Common myeloid progenitor, CD34-positive (primary cell): ENCODE results near the gene STK17B. TPM values are rescaled to one million over a fixed set of nuclear protein-coding genes. Genes with fewer than 3 reads are reported as not detected.

Source experiments
- CTCF ChIA-PET: fragments of 350-600 bp; sonication (Branson Sonifier 250); formaldehyde crosslinking; loops from one replicate; lab custom pipeline; 2021; ENCODE audit warnings: antibody characterized with exemption; lab: Charles Lee
- POLR2A ChIA-PET: fragments of 350-600 bp; sonication (Branson Sonifier 250); formaldehyde crosslinking; loops from one replicate; lab custom pipeline; 2021; ENCODE audit warnings: antibody characterized with exemption; lab: Charles Lee
- DNase-seq, 3 donors: peaks; one replicate each; pipeline versions ENCODE4 v3.0.0 to v3.0.0-alpha.2; 2013
- H3K27ac ChIP-seq, 2 experiments: 1 replicate in 1 of 2; 2 replicates in 1 of 2; pipeline ENCODE4 v1.7.0; 2013; ENCODE audit warnings: inconsistent platforms in 2 of 2, low read length in 2 of 2, mild to moderate bottlenecking in 2 of 2, low read depth in 1 of 2, moderate library complexity in 1 of 2; ENCODE audit not compliant: severe bottlenecking in 2 of 2, insufficient read depth in 1 of 2, poor library complexity in 1 of 2
- H3K27me3 ChIP-seq, 5 experiments: replicated peaks in 2 of 5; 1 replicate in 3 of 5; 2 replicates in 2 of 5; pipeline versions ENCODE4 v1.6.1 to v1.7.0; 2013; ENCODE audit warnings: low read length in 4 of 5, mild to moderate bottlenecking in 2 of 5, moderate library complexity in 2 of 5, inconsistent platforms in 1 of 5; ENCODE audit not compliant: insufficient read depth in 5 of 5, control insufficient read depth in 4 of 5
- H3K36me3 ChIP-seq, 4 experiments: 1 replicate in 2 of 4; 2 replicates in 2 of 4; pipeline versions ENCODE4 v1.6.1 to v1.7.0; 2013; ENCODE audit warnings: low read length in 3 of 4, control low read depth in 1 of 4, mild to moderate bottlenecking in 1 of 4; ENCODE audit not compliant: control insufficient read depth in 4 of 4, insufficient read depth in 4 of 4
- H3K4me1 ChIP-seq, 4 experiments: 1 replicate in 3 of 4; 2 replicates in 1 of 4; pipeline versions ENCODE4 v1.6.1 to v1.7.1; 2013; ENCODE audit warnings: low read length in 3 of 4, mild to moderate bottlenecking in 3 of 4, control low read depth in 1 of 4, inconsistent platforms in 1 of 4, moderate library complexity in 1 of 4; ENCODE audit not compliant: control insufficient read depth in 4 of 4, insufficient read depth in 4 of 4; ENCODE audit errors: control extremely low read depth in 1 of 4
- H3K4me3 ChIP-seq, 7 experiments: 1 replicate in 4 of 7; 2 replicates in 3 of 7; pipeline versions ENCODE4 v1.5.1 to v1.7.0; 2013; ENCODE audit warnings: mild to moderate bottlenecking in 7 of 7, low read length in 6 of 7, moderate library complexity in 6 of 7, inconsistent platforms in 2 of 7, low read depth in 2 of 7, control low read depth in 1 of 7; ENCODE audit not compliant: insufficient read depth in 4 of 7, control insufficient read depth in 1 of 7; ENCODE audit errors: extremely low read depth in 1 of 7
- H3K9me3 ChIP-seq, 5 experiments: 1 replicate in 4 of 5; 2 replicates in 1 of 5; pipeline versions ENCODE4 v1.6.1 to v1.7.1; 2013; ENCODE audit warnings: low read length in 4 of 5, mild to moderate bottlenecking in 2 of 5, inconsistent platforms in 1 of 5, low read depth in 1 of 5, moderate library complexity in 1 of 5; ENCODE audit not compliant: control insufficient read depth in 4 of 5, insufficient read depth in 2 of 5; ENCODE audit errors: control extremely low read depth in 1 of 5
- WGBS: methylation state at CpG from one replicate; pipeline ENCODE4 v1.1.5; 2013; ENCODE audit not compliant: insufficient coverage; 5-methylcytosine and 5-hydroxymethylcytosine counted together
- polyA plus RNA-seq: library from polyadenylated mRNA; unstranded; fragments of 120-200 nt; gene quantifications from one replicate; pipeline ENCODE4 v1.2.1, GENCODE V29; 2013

STK17B gene
- 77.6 TPM for polyA plus RNA-seq

- peak within 1 kb of the TSS; percentile 76 to 90 for H3K27ac ChIP-seq
- H3K4me1 ChIP-seq: peaks cover 23 to 58% (median 36%) of the 10 kb centered on the region in 4 experiments
- H3K27me3 ChIP-seq: no peaks in the 10 kb centered on the region
- ChIA-PET CTCF (interaction anchor here (0.7 to 3.1 kb wide), 13 partner anchors 8 to 155 kb away, joined by 3 to 9 read pairs (median 4); no protein-coding TSS in a partner anchor), POLR2A (interaction anchor here (0.7 to 1.7 kb wide), 3 partner anchors 9 to 71 kb away, joined by 3 to 8 read pairs (median 3); no protein-coding TSS in a partner anchor)
- no peaks in the 10 kb centered on the region for H3K9me3 ChIP-seq
- peak within 1 kb of the TSS; percentile 81 to 100 (median 93) for H3K4me3 ChIP-seq
- under 1% methylated on average over 34 of the region's 72 CpGs for WGBS
- peak; percentile 96 to 98 (median 98) for DNase-seq
- no peaks in the 10 kb centered on the region for H3K36me3 ChIP-seq
These were observed at the start of gene STK17B for GRCh38 chr2:196171248-196171871. Gene STK17B, minus strand, starts transcription at chr2:196171578. Its CDS starts 8,195 bp downstream, at chr2:196163383.

DNA sequence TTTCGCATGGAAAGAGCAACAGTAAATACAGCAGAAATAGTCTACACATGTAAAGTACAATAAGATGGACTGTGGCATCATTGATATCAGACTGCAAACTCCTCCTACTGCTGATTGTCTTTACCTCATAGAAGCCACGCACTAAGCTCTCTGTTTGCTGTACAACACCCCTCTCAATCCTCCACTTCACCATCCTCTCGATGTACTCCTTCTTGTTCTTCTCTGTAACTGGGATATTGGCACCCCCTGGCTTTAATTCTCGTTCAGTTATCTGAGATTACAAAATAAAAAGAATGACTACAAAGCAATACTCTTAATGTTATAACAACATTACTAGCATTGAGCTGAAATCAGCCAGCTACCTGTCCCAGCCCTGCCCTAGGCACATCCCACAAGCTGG, 49.3 kb upstream of the STK17B start:
- POLR2A ChIA-PET: interaction anchor here (0.6 to 0.8 kb wide), 2 partner anchors 9 to 72 kb away, joined by 3 to 6 read pairs; no protein-coding TSS in a partner anchor
- H3K36me3 ChIP-seq: no peaks in the 10 kb centered on the region
- WGBS: 71% methylated on average over 3 of the region's 4 CpGs
- H3K9me3 ChIP-seq: no peaks in the 10 kb centered on the region
- no peaks in the 10 kb centered on the region for H3K27me3 ChIP-seq
- DNase-seq: peak in 2 of 3 donors; percentile 35 to 43
- H3K4me3 ChIP-seq: no peak overlapping the region
- CTCF ChIA-PET: interaction anchor here (0.7 to 3.9 kb wide), 15 partner anchors 9 to 152 kb away, joined by 3 to 30 read pairs (median 3); partner anchors contain the start of gene DNAH7
- no peak overlapping the region for H3K27ac ChIP-seq
- peaks cover 0 to 7% (median 3%) of the 10 kb centered on the region in 4 experiments for H3K4me1 ChIP-seq

GRCh38 chr2:196219671-196220070, 48.3 kb upstream of the STK17B start:
- no peaks in the 10 kb centered on the region for H3K36me3 ChIP-seq
- CTCF ChIA-PET: interaction anchor here (0.8 to 3.9 kb wide), 12 partner anchors 10 to 152 kb away, joined by 3 to 30 read pairs (median 4); no protein-coding TSS in a partner anchor
- peaks cover 0 to 7% (median 3%) of the 10 kb centered on the region in 4 experiments for H3K4me1 ChIP-seq
- H3K9me3 ChIP-seq: no peaks in the 10 kb centered on the region
- no peak for DNase-seq
- H3K27ac ChIP-seq: no peak overlapping the region
- no peak overlapping the region for H3K4me3 ChIP-seq
- POLR2A ChIA-PET: no interaction called here
- H3K27me3 ChIP-seq: no peaks in the 10 kb centered on the region
- 62% methylated on average over 3 of the region's 3 CpGs for WGBS

GRCh38 chr2:196218106-196218505, 46.7 kb upstream of the STK17B start:
- H3K4me3 ChIP-seq: no peak overlapping the region
- no peak overlapping the region for H3K27ac ChIP-seq
- POLR2A ChIA-PET: no interaction called here
- H3K27me3 ChIP-seq: no peaks in the 10 kb centered on the region
- CTCF ChIA-PET: interaction anchor here (0.6 to 3.3 kb wide), 3 partner anchors 9 to 58 kb away, joined by 4 to 14 read pairs (median 6); no protein-coding TSS in a partner anchor
- H3K36me3 ChIP-seq: no peaks in the 10 kb centered on the region
- 71% methylated on average over 1 of the region's 1 CpG for WGBS
- DNase-seq: no peak
- no peaks in the 10 kb centered on the region for H3K9me3 ChIP-seq
- peaks cover 0 to 10% (median 5%) of the 10 kb centered on the region in 4 experiments for H3K4me1 ChIP-seq

DNA sequence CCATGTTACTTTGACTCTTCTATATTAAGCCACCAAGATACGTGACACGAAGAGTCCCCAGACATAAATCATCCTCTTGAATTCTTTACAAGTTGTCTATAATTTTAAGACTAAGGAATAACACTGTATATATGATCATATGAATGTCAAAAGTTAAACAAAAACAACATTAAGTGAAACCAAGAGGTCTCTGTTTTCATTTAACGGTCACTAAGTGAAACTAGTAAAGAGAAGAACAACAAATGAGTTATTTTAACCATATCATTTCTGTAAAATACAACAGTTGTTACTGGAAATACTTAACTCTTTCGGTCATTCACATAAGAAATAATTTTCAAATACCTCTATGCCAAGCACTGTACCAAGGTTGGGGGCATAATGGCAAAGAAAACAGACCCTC, 45.7 kb upstream of the STK17B start:
- Histone ChIP-seq H3K27ac (no peak overlapping the region), H3K27me3 (no peaks in the 10 kb centered on the region), H3K9me3 (no peaks in the 10 kb centered on the region), H3K4me3 (no peak overlapping the region), H3K4me1 (peaks cover 0 to 13% (median 5%) of the 10 kb centered on the region in 4 experiments), H3K36me3 (no peaks in the 10 kb centered on the region)
- WGBS: no CpG with 5 or more reads among the region's 4 CpGs
- DNase-seq: no peak
- POLR2A ChIA-PET: no interaction called here
- CTCF ChIA-PET: interaction anchor here (1.2 kb wide), 1 partner anchor 139 kb away, joined by 4 read pairs; no protein-coding TSS in a partner anchor

DNA sequence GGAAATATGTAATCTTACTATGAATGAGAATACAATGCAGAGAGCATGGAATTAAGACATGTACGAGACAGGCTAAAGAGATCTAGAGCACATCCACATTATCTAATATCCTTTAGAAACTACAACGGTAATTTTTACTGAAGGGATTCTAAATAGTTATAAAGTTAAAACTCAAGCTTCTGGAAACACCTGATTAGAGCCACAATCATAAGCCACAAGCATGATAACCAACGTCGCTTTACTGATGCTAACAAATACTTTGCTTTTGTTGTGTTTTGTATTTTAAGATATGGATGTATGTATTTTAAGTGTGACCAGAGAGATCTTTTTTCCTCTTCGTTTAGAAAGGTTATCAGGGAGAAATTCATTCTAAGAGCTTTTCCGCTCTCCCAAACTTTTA, 44.0 kb upstream of the STK17B start:
- Histone ChIP-seq H3K4me1 (peaks cover 5 to 27% (median 13%) of the 10 kb centered on the region in 4 experiments), H3K36me3 (no peaks in the 10 kb centered on the region), H3K9me3 (no peaks in the 10 kb centered on the region), H3K27ac (no peak overlapping the region), H3K4me3 (no peak overlapping the region), H3K27me3 (no peaks in the 10 kb centered on the region)
- no CpG with 5 or more reads among the region's 6 CpGs for WGBS
- ChIA-PET CTCF (interaction anchor here (1.8 kb wide), 1 partner anchor 137 kb away, joined by 4 read pairs; no protein-coding TSS in a partner anchor), POLR2A (no interaction called here)
- peak in 1 of 3 donors; percentile 39 for DNase-seq

DNA sequence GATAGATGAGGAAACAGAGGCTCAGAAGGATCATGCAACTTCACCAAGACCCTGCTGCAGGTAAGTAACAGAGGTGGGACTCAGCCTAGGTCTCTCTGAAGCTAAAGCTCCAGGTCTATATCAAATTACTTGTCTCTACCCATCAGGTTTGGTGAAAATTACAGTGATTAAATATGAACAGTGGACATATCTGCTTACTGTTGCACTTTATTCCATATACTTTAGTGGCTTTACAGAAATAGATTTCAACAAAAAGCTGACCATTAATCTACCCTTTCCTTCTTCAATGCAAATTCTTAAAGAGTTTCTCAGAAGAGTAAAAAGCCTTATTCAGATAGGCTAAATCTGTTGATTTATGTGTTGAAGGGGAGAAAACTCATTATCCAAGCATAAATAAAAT, 42.8 kb upstream of the STK17B start:
- Histone ChIP-seq H3K27me3 (no peaks in the 10 kb centered on the region), H3K36me3 (no peaks in the 10 kb centered on the region), H3K4me1 (peaks cover 5 to 28% (median 10%) of the 10 kb centered on the region in 4 experiments), H3K9me3 (no peaks in the 10 kb centered on the region), H3K4me3 (no peak overlapping the region), H3K27ac (no peak overlapping the region)
- POLR2A ChIA-PET: no interaction called here
- no peak for DNase-seq
- CTCF ChIA-PET: interaction anchor here (0.6 to 1.8 kb wide), 6 partner anchors 10 to 262 kb away, joined by 3 to 4 read pairs (median 3); no protein-coding TSS in a partner anchor
